Kidney epithelial cell (primary cell): ENCODE measurements around the gene TCF7L2. TPM values are rescaled to one million over a fixed set of nuclear protein-coding genes. Genes with fewer than 3 reads are reported as not detected.

Experiments used
- DNase-seq: peaks from one replicate; pipeline ENCODE4 v3.0.0-alpha.2; 2010; ENCODE audit warnings: low read depth
- H3K27me3 ChIP-seq: 2 replicates; pipeline ENCODE4 v1.6.0; 2011; ENCODE audit warnings: low read length; ENCODE audit not compliant: control insufficient read depth, insufficient read depth
- H3K36me3 ChIP-seq: 2 replicates; pipeline ENCODE4 v1.5.1; 2011; ENCODE audit warnings: low read length; ENCODE audit not compliant: control insufficient read depth, insufficient read depth
- H3K4me3 ChIP-seq: 2 replicates; pipeline ENCODE4 v1.5.1; 2011; ENCODE audit warnings: low read depth, mild to moderate bottlenecking, control low read depth, low read length
- total RNA-seq: library from RNA; depleted of rRNA; stranded (reverse); fragments of >200 nt; gene quantifications from 2 replicates; pipeline ENCODE4 v1.2.3, GENCODE V29; 2015
- TF ChIP-seq, protein P1 (sequence below): IDR thresholded peaks from 2 replicates; pipeline ENCODE4 v1.5.1; 2011; ENCODE audit warnings: mild to moderate bottlenecking, moderate library complexity, low read length, control low read depth, inconsistent platforms; ENCODE audit not compliant: insufficient read depth, poor library complexity, severe bottlenecking

TCF7L2 gene
- total RNA-seq, 1 donor from 2014 or later, result 3.4 TPM

DNA sequence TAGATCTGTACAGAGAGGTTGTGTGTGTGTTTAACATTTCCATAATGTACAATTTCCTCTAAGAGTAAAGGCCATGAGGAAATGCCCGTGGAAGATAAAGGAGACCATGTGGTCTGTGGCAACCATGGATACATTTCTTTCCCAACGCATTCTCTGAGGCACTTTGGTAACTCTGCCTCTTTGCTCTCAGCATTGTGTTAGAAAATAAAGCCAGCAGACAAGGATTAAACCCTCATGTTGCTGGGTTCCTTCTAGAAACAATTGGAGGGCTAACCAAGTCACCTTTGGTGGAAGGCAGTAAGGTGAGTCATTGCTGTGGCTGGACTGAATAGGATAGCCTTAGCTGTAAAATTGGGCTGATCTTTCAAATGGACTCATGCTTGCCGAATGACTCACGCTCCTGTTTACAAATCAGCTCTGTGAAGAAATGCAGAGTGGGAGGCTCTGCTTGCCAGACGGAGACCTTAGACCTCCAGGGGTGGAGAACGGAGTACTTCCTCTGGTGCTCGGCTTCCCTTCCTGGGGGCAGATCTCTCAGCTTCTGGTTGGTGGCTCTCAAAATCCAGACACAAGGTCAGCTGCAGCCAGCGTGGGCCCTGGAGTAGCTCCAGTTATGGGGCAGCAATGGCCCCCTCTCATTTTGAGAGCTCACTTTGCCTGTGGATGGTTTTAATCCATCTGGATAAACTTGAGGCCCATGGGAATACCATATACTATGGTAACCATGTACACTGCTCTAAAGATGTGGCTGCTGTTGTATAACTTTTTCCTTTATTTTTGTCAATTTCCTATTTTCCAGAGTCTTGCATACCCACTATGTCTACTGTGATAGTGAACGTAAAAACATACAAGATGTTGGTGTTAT lies 137.3 kb downstream of the TCF7L2 start:
- TF ChIP-seq, protein P1, sequence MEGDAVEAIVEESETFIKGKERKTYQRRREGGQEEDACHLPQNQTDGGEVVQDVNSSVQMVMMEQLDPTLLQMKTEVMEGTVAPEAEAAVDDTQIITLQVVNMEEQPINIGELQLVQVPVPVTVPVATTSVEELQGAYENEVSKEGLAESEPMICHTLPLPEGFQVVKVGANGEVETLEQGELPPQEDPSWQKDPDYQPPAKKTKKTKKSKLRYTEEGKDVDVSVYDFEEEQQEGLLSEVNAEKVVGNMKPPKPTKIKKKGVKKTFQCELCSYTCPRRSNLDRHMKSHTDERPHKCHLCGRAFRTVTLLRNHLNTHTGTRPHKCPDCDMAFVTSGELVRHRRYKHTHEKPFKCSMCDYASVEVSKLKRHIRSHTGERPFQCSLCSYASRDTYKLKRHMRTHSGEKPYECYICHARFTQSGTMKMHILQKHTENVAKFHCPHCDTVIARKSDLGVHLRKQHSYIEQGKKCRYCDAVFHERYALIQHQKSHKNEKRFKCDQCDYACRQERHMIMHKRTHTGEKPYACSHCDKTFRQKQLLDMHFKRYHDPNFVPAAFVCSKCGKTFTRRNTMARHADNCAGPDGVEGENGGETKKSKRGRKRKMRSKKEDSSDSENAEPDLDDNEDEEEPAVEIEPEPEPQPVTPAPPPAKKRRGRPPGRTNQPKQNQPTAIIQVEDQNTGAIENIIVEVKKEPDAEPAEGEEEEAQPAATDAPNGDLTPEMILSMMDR, result no peak

DNA sequence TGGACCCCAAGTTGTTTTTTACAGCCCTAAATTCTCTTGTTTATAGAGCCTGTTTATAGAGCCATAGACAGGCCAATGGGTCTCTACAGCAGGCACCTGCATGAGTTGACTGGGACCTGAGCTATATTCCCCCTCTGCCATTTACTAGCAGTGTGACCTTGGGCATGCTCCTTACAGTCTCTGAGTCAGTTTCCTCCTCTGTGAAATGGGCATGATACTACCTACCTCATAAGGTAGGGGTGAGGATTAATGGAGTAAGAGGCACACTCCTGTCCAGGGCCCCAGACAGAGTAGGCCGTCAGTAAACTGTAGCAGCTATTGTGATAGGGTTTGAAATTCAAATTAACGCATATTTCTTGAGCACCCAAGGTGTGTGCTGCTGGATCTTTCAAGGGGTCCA lies 138.1 kb downstream of the TCF7L2 start:
- Histone ChIP-seq H3K36me3 (no peaks in the 10 kb centered on the region), H3K27me3 (no peaks in the 10 kb centered on the region), H3K4me3 (no peak overlapping the region)
- DNase-seq, result no peak
- TF ChIP-seq, protein P1, result no peak

More for the DNA sequence above, 137.3 kb downstream of the TCF7L2 start:
- Histone ChIP-seq H3K4me3 (no peak overlapping the region), H3K27me3 (no peaks in the 10 kb centered on the region), H3K36me3 (no peaks in the 10 kb centered on the region)
- DNase-seq, result peak; percentile 99

DNA sequence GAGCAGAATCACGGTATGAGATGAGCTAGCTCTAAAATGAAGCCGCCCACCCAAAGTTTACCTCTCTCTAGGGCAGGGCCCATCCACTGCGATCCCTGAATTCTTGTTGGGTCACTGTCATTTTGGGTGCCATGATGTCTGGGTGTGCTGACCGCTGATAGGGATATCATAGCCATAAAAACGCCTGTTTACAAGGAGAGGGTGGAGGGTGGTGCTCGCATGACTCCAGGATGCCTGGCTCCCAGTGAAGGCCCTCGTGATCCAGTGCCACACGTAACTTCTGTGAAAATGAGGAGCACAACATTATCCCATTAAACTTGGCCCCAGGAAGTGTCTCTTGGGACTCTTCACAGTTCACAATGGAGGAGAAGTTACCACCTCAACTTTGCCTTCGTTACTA lies 139.5 kb downstream of the TCF7L2 start:
- no peak overlapping the region for H3K4me3 ChIP-seq
- no peak for DNase-seq
- H3K27me3 ChIP-seq, result no peaks in the 10 kb centered on the region
- no peaks in the 10 kb centered on the region for H3K36me3 ChIP-seq
- TF ChIP-seq, protein P1, result no peak

DNA sequence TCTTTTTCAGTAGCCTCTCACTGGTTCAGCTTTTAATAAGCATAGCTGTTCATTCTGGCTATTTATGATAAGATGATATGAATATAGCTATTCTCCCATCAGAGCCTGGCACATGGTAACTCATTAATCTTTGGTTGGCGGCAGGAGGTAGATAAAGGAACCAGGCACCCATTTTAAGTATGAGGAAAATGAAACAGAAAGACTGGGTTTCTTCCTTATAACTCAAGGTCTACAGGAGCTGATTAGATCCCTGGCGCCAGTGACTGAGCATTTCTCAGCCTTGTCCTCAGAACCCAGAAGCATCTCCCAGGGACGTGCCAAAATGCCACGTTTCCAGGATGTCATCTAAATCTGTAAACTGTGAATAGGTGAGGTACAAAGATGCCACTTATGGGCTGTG lies 141.9 kb downstream of the TCF7L2 start:
- no peak for DNase-seq
- no peak overlapping the region for H3K4me3 ChIP-seq
- H3K36me3 ChIP-seq, result no peaks in the 10 kb centered on the region
- TF ChIP-seq, protein P1, result no peak
- H3K27me3 ChIP-seq, result no peaks in the 10 kb centered on the region

DNA sequence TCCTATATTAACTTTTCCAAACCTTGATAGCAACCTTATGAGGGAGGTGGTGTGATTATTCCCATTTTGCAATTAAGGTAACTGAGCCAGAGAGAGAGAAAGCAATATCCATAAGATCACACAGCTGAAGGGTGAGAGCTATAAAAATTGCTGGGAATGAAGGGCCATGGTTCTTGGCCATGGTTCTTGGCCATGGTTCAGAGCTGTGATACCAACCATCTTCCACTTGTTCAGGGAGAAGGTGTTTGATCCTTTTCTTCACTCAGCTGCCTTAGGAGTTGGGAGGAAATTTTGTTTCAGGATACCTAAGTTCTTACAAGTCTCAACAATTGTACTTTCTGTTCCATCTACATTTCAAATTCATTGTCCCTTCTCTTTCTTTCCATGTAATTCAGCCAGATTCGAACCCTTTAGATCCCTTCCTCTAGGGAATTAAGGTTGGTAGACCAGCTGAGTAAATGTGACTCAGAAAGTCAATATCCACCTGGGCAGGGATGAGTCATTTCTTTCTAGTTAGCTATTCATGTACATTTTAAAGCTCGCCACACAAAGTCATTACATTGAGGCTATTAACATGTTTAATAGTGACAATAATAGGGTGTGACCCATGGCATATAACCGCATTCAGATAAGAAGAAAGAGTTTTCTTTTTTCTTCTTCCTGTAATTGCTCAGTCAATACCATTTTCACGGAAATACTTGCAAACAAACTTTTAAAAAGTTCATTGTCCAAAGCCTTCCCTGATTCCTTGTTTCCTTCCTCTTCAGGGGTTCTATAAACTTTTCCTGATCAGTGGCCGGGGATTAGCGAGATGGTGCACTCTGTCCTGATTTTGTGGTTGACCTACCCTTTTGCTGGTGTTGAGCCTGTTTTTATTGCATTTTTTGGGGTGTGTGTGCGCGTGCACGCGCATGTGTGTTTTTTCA lies 143.4 kb downstream of the TCF7L2 start:
- Histone ChIP-seq H3K36me3 (no peaks in the 10 kb centered on the region), H3K27me3 (no peaks in the 10 kb centered on the region), H3K4me3 (no peak overlapping the region)
- TF ChIP-seq, protein P1, result no peak
- peak; percentile 68 for DNase-seq
